HepG2 (cell line): ENCODE results near the gene BATF2. TPM values are rescaled to one million over a fixed set of nuclear protein-coding genes. Genes with fewer than 3 reads are reported as not detected.
A peak's percentile ranks its signal among the peaks of the same experiment; 100 is the strongest.

Experiments used
- EP300 ChIP-seq, 3 experiments: sonication (generic) in 1 of 3; formaldehyde crosslinking in 1 of 3; IDR thresholded peaks; 2 replicates each; pipeline versions ENCODE4 v1.5.1 to v1.6.1; 2011 to 2020; ENCODE audit warnings: low read depth in 2 of 3, low read length in 2 of 3, borderline replicate concordance in 1 of 3, improper control_type of control experiment in 1 of 3, mild to moderate bottlenecking in 1 of 3, missing genetic modification reagents in 1 of 3, moderate library complexity in 1 of 3
- ETV6 ChIP-seq: sonication (generic); formaldehyde crosslinking; conservative IDR thresholded peaks from 2 replicates; pipeline ENCODE4 v1.4.0; 2020; ENCODE audit warnings: missing genetic modification reagents
- FOXA3 ChIP-seq: IDR thresholded peaks from 2 replicates; pipeline ENCODE4 v1.6.1; 2016; ENCODE audit warnings: missing genetic modification reagents, missing compliant biosample characterization
- GFI1 ChIP-seq: sonication (generic); formaldehyde crosslinking; IDR thresholded peaks from 2 replicates; pipeline ENCODE4 v1.5.0; 2020; ENCODE audit warnings: missing genetic modification reagents, mild to moderate bottlenecking, borderline replicate concordance
- JUN ChIP-seq: sonication (generic); formaldehyde crosslinking; IDR thresholded peaks from 2 replicates; pipeline ENCODE4 v1.4.0; 2020; ENCODE audit warnings: mild to moderate bottlenecking, missing genetic modification reagents
- NR1H2 ChIP-seq: sonication (generic); formaldehyde crosslinking; IDR thresholded peaks from 2 replicates; pipeline ENCODE4 v1.8.1; 2022; ENCODE audit warnings: low read depth, missing genetic modification reagents, borderline replicate concordance
- PAX8 ChIP-seq: sonication (generic); formaldehyde crosslinking; IDR thresholded peaks from 2 replicates; pipeline ENCODE4 v1.8.0; 2022; ENCODE audit warnings: mild to moderate bottlenecking, missing genetic modification reagents, borderline replicate concordance
- SCMH1 ChIP-seq: sonication (generic); formaldehyde crosslinking; IDR thresholded peaks from 2 replicates; pipeline ENCODE4 v1.9.0; 2021; ENCODE audit warnings: missing genetic modification reagents, mild to moderate bottlenecking, borderline replicate concordance
- SP1 ChIP-seq, 2 experiments: fragments of 450-650 bp in 1 of 2; sonication (generic) in 1 of 2; formaldehyde crosslinking in 1 of 2; IDR thresholded peaks; 2 replicates each; pipeline versions ENCODE4 v1.4.0 to v1.6.1; 2016 to 2020; ENCODE audit warnings: missing genetic modification reagents in 1 of 2
- TCF12 ChIP-seq, 2 experiments: fragments of 450-650 bp in 1 of 2; sonication (generic) in 1 of 2; formaldehyde crosslinking in 1 of 2; IDR thresholded peaks; 2 replicates each; pipeline versions ENCODE4 v1.6.1 to v1.8.0; 2017 to 2022; ENCODE audit warnings: antibody characterized with exemption in 1 of 2, mild to moderate bottlenecking in 1 of 2, missing genetic modification reagents in 1 of 2, moderate library complexity in 1 of 2
- TP53 ChIP-seq: sonication (generic); formaldehyde crosslinking; conservative IDR thresholded peaks from 2 replicates; pipeline ENCODE4 v1.4.0; 2020; ENCODE audit warnings: missing genetic modification reagents
- ZBTB26 ChIP-seq: IDR thresholded peaks from 2 replicates; pipeline ENCODE4 v1.6.1; 2016; ENCODE audit warnings: missing compliant biosample characterization, missing genetic modification reagents, borderline replicate concordance
- ZBTB43 ChIP-seq: sonication (generic); formaldehyde crosslinking; conservative IDR thresholded peaks from 2 replicates; pipeline ENCODE4 v1.4.0; 2020; ENCODE audit warnings: missing genetic modification reagents
- ZNF383 ChIP-seq: sonication (generic); formaldehyde crosslinking; IDR thresholded peaks from 2 replicates; pipeline ENCODE4 v1.4.0; 2020; ENCODE audit warnings: missing genetic modification reagents, mild to moderate bottlenecking, borderline replicate concordance
- ZNF430 ChIP-seq: sonication (generic); formaldehyde crosslinking; IDR thresholded peaks from 2 replicates; pipeline ENCODE4 v1.9.0; 2021; ENCODE audit warnings: mild to moderate bottlenecking, missing genetic modification reagents
- ZNF652 ChIP-seq: IDR thresholded peaks from 2 replicates; pipeline ENCODE4 v1.6.1; 2016; ENCODE audit warnings: low read depth, borderline replicate concordance
- ZNF710 ChIP-seq: sonication (generic); formaldehyde crosslinking; IDR thresholded peaks from 2 replicates; pipeline ENCODE4 v1.5.0; 2020; ENCODE audit warnings: mild to moderate bottlenecking, missing genetic modification reagents, borderline replicate concordance
- polyA plus RNA-seq, 8 experiments: library from polyadenylated mRNA; depleted of rRNA in 3 of 8; stranded (reverse) in 7 of 8; unstranded in 1 of 8; fragments of >200 nt; fragmentation: Illumina TruSeq in 4 of 8; extraction: Trizol in 4 of 8; gene quantifications; 2 replicates each; pipeline versions ENCODE4 v1.2.1 to v1.2.3, GENCODE V29; 2011 to 2016; ENCODE audit warnings: low read depth in 4 of 8, missing spikeins in 1 of 8, mixed read lengths in 1 of 8; ENCODE audit not compliant: insufficient read depth in 1 of 8
- total RNA-seq, 5 experiments: library from RNA; depleted of rRNA; stranded (reverse); fragments of >200 nt; fragmentation: Illumina TruSeq; extraction: Trizol; gene quantifications; 2 replicates each; pipeline ENCODE4 v1.2.3, GENCODE V29; 2016; ENCODE audit warnings: low read depth in 1 of 5

Gene BATF2
- total and polyA plus RNA-seq, 2 of the 13 experiments (the other 11 are each of a cell fraction or from before 2014, with no cell fraction given): 2.8 to 3.9 TPM

GRCh38 chr11:65027213-65028067 lies 30.7 kb upstream of the BATF2 start, which contains the start of gene SNX15 (continued):
- TF ChIP-seq ZNF652 (no peak; the same call in 1 of the 2 replicates), ZNF710 (CRISPR knock-in tag) (peak; percentile 66; the same call in 1 of the 2 replicates), GFI1 (CRISPR knock-in tag) (no peak), ZNF430 (peak; percentile 85; the same call in 1 of the 2 replicates), PAX8 (CRISPR knock-in tag) (no peak), NR1H2 (no peak), JUN (CRISPR knock-in tag) (no peak), ZNF383 (CRISPR knock-in tag) (no peak), TP53 (CRISPR knock-in tag) (no peak), SCMH1 (no peak), ETV6 (CRISPR knock-in tag) (no peak), ZBTB26 (CRISPR knock-in tag) (no peak), ZBTB43 (CRISPR knock-in tag) (0 out of 2 replicates have a peak, but pooled peaks have one; percentile 27), TCF12 (IDR thresholded peaks at IDR 0.05) (no peak), TCF12 (CRISPR knock-in tag; IDR thresholded peaks at IDR 0.05) (peak; percentile 84; the same call in 1 of the 2 replicates), EP300 (IDR thresholded peaks at IDR 0.05; ENCODE audit: low read depth in 2 of 2, low read length in 2 of 2) (no peak), EP300 (CRISPR knock-in tag; IDR thresholded peaks at IDR 0.05; ENCODE audit: borderline replicate concordance) (no peak), FOXA3 (CRISPR knock-in tag) (peak; percentile 14; the same call in 1 of the 2 replicates), SP1 (IDR thresholded peaks at IDR 0.05) (no peak), SP1 (CRISPR knock-in tag; IDR thresholded peaks at IDR 0.05) (peak; percentile 50)
